Stimulated activated CD8-positive, alpha-beta memory T cell treated with anti-CD3 and anti-CD28 coated beads, Interleukin-12 subunit alpha, Interleukin-12 subunit beta, amount 100 ng/mL, for 1 hour (primary cell): ENCODE measurements around the gene SLC3A2.
"Not testable (repeated sequence)": the region's sequence is repeated elsewhere in the genome, so short reads cannot be mapped to it uniquely, and the experiment has no call there.

Experiments used
- DNase-seq: peaks from one replicate; pipeline ENCODE4 v3.0.0-alpha.2; 2020; ENCODE audit warnings: low read depth

The SLC3A2 gene

GRCh38 chr11:62930666-62931065 lies 50.0 kb downstream of the SLC3A2 start:
- no peak for DNase-seq

GRCh38 chr11:62931499-62932278 lies 51.0 kb downstream of the SLC3A2 start:
- no peak for DNase-seq

GRCh38 chr11:62933285-62933684 lies 52.6 kb downstream of the SLC3A2 start:
- DNase-seq = no peak

- DNase-seq = no peak
These were observed 53.2 kb downstream of the SLC3A2 start for GRCh38 chr11:62933750-62934495.

GRCh38 chr11:62934496-62934785 lies 53.7 kb downstream of the SLC3A2 start:
- DNase-seq = no peak

GRCh38 chr11:62937528-62937927 lies 56.8 kb downstream of the SLC3A2 start:
- DNase-seq = not testable (repeated sequence)
